HG02588 (cell line): ENCODE measurements around the gene OR51I2.

Experiments used
- ATAC-seq: cut with Tn5 transposase; IDR thresholded peaks from one replicate; pipeline ENCODE4 v1.9.1; 2021; ENCODE audit warnings: mild to moderate bottlenecking, moderate library complexity; ENCODE audit not compliant: unreplicated experiment

The OR51I2 gene

DNA sequence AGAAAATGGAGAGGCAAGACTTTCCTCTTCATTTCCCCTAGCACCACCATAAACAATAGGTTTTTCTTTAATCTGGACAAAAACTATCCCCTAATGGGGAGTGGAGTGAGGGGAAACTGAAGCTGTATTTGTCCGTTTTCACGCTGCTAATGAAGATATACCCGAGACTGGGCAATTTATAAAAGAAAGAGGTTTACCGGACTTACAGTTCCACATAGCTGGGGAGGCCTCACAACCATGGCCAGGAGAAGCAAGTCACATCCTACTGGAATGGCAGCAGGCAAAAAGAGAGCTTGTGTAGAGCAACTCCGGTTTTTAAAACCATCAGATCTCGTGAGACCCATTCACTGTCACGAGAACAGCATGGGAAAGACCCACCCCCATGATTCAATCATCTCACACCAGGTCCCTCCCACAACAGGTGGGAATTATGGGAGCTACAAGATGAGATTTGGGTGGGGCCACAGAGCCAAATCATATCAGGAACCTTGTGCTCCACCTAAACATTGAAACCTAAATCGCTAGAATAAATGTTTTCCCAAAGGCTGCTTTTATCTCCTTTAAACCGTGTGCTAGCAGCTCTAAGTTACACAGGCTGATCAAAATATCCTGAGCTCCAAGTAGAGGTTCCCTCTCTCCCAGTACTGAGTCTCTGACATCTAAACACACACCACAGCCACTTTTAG, 56.4 kb downstream of the OR51I2 start:
- ATAC-seq, result no peak
